Measurements from ENCODE around the gene KCNMB4. TPM values are rescaled to one million over a fixed set of nuclear protein-coding genes. Genes with fewer than 3 reads are reported as not detected.

The KCNMB4 gene
- total RNA-seq, 4 donors from 2014 or later, result 4.0 to 7.2 (median 5.8) TPM

- H3K27me3 ChIP-seq, result no peaks in the 10 kb centered on the region
- H3K36me3 ChIP-seq, result no peaks in the 10 kb centered on the region
- TF ChIP-seq, protein P1, sequence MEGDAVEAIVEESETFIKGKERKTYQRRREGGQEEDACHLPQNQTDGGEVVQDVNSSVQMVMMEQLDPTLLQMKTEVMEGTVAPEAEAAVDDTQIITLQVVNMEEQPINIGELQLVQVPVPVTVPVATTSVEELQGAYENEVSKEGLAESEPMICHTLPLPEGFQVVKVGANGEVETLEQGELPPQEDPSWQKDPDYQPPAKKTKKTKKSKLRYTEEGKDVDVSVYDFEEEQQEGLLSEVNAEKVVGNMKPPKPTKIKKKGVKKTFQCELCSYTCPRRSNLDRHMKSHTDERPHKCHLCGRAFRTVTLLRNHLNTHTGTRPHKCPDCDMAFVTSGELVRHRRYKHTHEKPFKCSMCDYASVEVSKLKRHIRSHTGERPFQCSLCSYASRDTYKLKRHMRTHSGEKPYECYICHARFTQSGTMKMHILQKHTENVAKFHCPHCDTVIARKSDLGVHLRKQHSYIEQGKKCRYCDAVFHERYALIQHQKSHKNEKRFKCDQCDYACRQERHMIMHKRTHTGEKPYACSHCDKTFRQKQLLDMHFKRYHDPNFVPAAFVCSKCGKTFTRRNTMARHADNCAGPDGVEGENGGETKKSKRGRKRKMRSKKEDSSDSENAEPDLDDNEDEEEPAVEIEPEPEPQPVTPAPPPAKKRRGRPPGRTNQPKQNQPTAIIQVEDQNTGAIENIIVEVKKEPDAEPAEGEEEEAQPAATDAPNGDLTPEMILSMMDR (IDR thresholded peaks at IDR 0.05), result no peak
- TF ChIP-seq POLR2AphosphoS5 (IDR thresholded peaks at IDR 0.05), result no peak
- no peak for TF ChIP-seq POLR2A (IDR thresholded peaks at IDR 0.05)
- no peak for TF ChIP-seq EP300 (IDR thresholded peaks at IDR 0.05)
- no peak for ATAC-seq
- 53 to 73% methylated on average over 1 of the region's 1 CpG for WGBS, 2 donors (ENCODE audit: low coverage in 1 of 2)
- H3K9me3 ChIP-seq, result no peaks in the 10 kb centered on the region
- H3K4me3 ChIP-seq, result no peak overlapping the region
- no peak overlapping the region for H3K27ac ChIP-seq
- no peaks in the 10 kb centered on the region for H3K4me1 ChIP-seq
These were observed 60.5 kb downstream of the KCNMB4 start for GRCh38 chr12:70426620-70427019.

DNA sequence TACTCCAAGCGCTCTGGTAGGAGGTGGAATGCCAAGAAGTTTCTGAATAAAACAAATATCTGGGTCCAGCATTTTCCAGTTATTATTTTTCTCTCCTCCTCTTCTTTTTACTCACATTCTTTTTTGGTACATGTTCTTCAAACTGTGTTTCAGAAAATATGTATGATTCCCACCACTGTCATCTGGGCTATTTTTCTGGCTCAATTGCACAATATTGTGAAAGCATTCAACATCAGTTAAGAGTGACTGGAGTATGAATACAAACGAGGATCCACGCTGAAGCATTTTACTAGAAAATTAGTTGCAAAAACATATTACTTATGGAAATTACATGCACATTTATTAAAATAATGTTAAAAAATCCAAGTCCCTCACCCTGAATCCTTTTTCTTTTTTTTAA is 61.5 kb downstream of the KCNMB4 start:
- 83 to 84% methylated on average over 3 of the region's 3 CpGs for WGBS, 2 donors (ENCODE audit: low coverage in 1 of 2)
- no peak overlapping the region for H3K27ac ChIP-seq
- H3K27me3 ChIP-seq, result no peaks in the 10 kb centered on the region
- no peaks in the 10 kb centered on the region for H3K9me3 ChIP-seq
- ATAC-seq, result no peak
- TF ChIP-seq POLR2AphosphoS5 (IDR thresholded peaks at IDR 0.05), result no peak
- no peak for TF ChIP-seq EP300 (IDR thresholded peaks at IDR 0.05)
- TF ChIP-seq, protein P1 (IDR thresholded peaks at IDR 0.05), result no peak
- TF ChIP-seq POLR2A (IDR thresholded peaks at IDR 0.05), result no peak
- no peak overlapping the region for H3K4me3 ChIP-seq
- H3K4me1 ChIP-seq, result no peaks in the 10 kb centered on the region
- no peaks in the 10 kb centered on the region for H3K36me3 ChIP-seq

GRCh38 chr12:70430400-70430799 is 64.3 kb downstream of the KCNMB4 start:
- 94 to 98% methylated on average over 6 to 7 of the region's 11 CpGs for WGBS, 2 donors (ENCODE audit: low coverage in 1 of 2)
- no peaks in the 10 kb centered on the region for H3K4me1 ChIP-seq
- H3K9me3 ChIP-seq, result no peaks in the 10 kb centered on the region
- H3K4me3 ChIP-seq, result no peak overlapping the region
- H3K36me3 ChIP-seq, result no peaks in the 10 kb centered on the region
- ATAC-seq, result no peak
- TF ChIP-seq POLR2A (IDR thresholded peaks at IDR 0.05) (no peak), POLR2AphosphoS5 (IDR thresholded peaks at IDR 0.05) (no peak), EP300 (IDR thresholded peaks at IDR 0.05) (no peak)
- TF ChIP-seq, protein P1 (IDR thresholded peaks at IDR 0.05), result no peak
- no peak overlapping the region for H3K27ac ChIP-seq
- no peaks in the 10 kb centered on the region for H3K27me3 ChIP-seq

GRCh38 chr12:70436836-70437235 is 70.7 kb downstream of the KCNMB4 start:
- TF ChIP-seq EP300 (IDR thresholded peaks at IDR 0.05) (no peak), POLR2AphosphoS5 (IDR thresholded peaks at IDR 0.05) (no peak), POLR2A (IDR thresholded peaks at IDR 0.05) (no peak)
- TF ChIP-seq, protein P1 (IDR thresholded peaks at IDR 0.05), result no peak
- Histone ChIP-seq H3K27ac (no peak overlapping the region), H3K4me3 (no peak overlapping the region), H3K27me3 (no peaks in the 10 kb centered on the region), H3K4me1 (no peaks in the 10 kb centered on the region), H3K9me3 (no peaks in the 10 kb centered on the region), H3K36me3 (no peaks in the 10 kb centered on the region)
- ATAC-seq, result no peak

DNA sequence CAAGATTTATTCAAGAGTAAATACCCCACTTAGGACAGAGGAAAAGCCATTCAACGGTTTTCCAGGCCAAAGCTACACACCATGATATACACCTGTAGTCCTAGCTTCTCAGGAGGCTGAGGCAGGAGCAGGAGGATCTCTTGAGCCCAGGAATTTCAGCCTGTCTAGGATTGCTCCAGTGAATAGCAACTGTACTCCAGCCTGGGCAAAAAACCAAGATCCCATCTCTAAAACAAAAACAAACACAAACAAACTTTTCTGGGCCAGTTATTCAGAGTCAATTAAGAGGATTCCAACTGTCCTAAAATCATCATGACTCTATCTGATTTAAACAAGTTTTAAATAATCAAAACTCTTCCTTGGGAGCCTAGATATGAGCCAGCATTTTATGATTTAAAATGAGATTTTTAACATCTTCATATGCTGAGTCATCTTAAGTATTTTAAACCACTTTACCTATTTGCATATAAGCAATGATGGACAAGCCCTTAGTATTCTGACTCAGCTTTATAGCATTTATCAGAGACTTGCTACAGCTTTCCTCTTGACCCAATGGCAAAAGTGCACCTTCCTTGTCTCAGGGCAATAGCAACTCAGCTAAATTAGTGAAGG is 77.1 kb downstream of the KCNMB4 start:
- H3K4me1 ChIP-seq, result no peaks in the 10 kb centered on the region
- H3K36me3 ChIP-seq, result no peaks in the 10 kb centered on the region
- ATAC-seq, result no peak
- 14% methylated on average over 1 of the region's 1 CpG; no CpG with 5 or more reads in 1 of the 2 donors for WGBS, 2 donors (ENCODE audit: low coverage in 1 of 2)
- H3K27me3 ChIP-seq, result no peaks in the 10 kb centered on the region
- H3K9me3 ChIP-seq, result no peaks in the 10 kb centered on the region
- TF ChIP-seq, protein P1 (IDR thresholded peaks at IDR 0.05), result no peak
- TF ChIP-seq POLR2A (IDR thresholded peaks at IDR 0.05) (no peak), EP300 (IDR thresholded peaks at IDR 0.05) (no peak), POLR2AphosphoS5 (IDR thresholded peaks at IDR 0.05) (no peak)
- H3K27ac ChIP-seq, result no peak overlapping the region
- H3K4me3 ChIP-seq, result no peak overlapping the region
